Prostate gland (tissue), 2 donors: ENCODE data around the gene TMEM132D. TPM values are rescaled to one million over a fixed set of nuclear protein-coding genes. Genes with fewer than 3 reads are reported as not detected.

ENCODE experiments used
- DNase-seq: peaks from one replicate; pipeline ENCODE4 v3.0.0-alpha.2; 2019; ENCODE audit warnings: low spot score
- H3K27ac ChIP-seq, 2 donors: fragments of 200-600 bp; sonication (generic); 2 replicates each; pipeline ENCODE4 v1.5.1; 2017 to 2019
- H3K27me3 ChIP-seq: fragments of 200-600 bp; sonication (generic); replicated peaks from 2 replicates; pipeline ENCODE4 v1.5.1; 2019; ENCODE audit not compliant: insufficient read depth
- H3K36me3 ChIP-seq, 2 donors: fragments of 200-600 bp; sonication (generic); 1 replicate in 1 of 2; 2 replicates in 1 of 2; pipeline versions ENCODE4 v1.5.1 to v1.8.1; 2017 to 2019
- H3K4me1 ChIP-seq: fragments of 200-600 bp; sonication (generic); replicated peaks from 2 replicates; pipeline ENCODE4 v1.5.1; 2019
- H3K4me3 ChIP-seq, 2 donors: fragments of 200-600 bp; sonication (generic); 2 replicates each; pipeline ENCODE4 v1.5.1; 2017 to 2019
- H3K9me3 ChIP-seq: fragments of 200-600 bp; sonication (generic); 2 replicates; pipeline ENCODE4 v1.5.1; 2017
- POLR2A ChIP-seq: fragments of 450-650 bp; IDR thresholded peaks from one replicate; pipeline ENCODE4 v1.6.1; 2016; ENCODE audit warnings: antibody characterized with exemption, mild to moderate bottlenecking
- POLR2AphosphoS5 ChIP-seq: sonication (generic); formaldehyde crosslinking; IDR thresholded peaks from one replicate; pipeline ENCODE4 v1.6.1; 2017; ENCODE audit warnings: antibody characterized with exemption
- WGBS: methylation state at CpG from one replicate; pipeline ENCODE4 v1.1.5; 2018; 5-methylcytosine and 5-hydroxymethylcytosine counted together
- intact Hi-C: fragments of 100-400 bp; cut with DNase I; formaldehyde crosslinking; loops from one replicate; pipeline ENCODE4 v1.14.2; 2022
- total RNA-seq, 2 donors: library from RNA; depleted of rRNA; stranded (reverse); fragments of >200 nt; gene quantifications; one replicate each; pipeline ENCODE4 v1.1.0, GENCODE V29; 2016
- TF ChIP-seq, protein P1 (sequence below), 4 experiments: fragments of 200-600 bp in 2 of 4; fragments of 450-650 bp in 2 of 4; sonication (generic) in 2 of 4; IDR thresholded peaks; 1 replicate in 3 of 4; 2 replicates in 1 of 4; pipeline ENCODE4 v1.5.1; 2016 to 2019; ENCODE audit warnings: antibody characterized with exemption in 4 of 4, mild to moderate bottlenecking in 2 of 4, moderate library complexity in 2 of 4

The TMEM132D gene
- total RNA-seq, 2 donors from 2014 or later: 0.57 to 1.3 TPM

DNA sequence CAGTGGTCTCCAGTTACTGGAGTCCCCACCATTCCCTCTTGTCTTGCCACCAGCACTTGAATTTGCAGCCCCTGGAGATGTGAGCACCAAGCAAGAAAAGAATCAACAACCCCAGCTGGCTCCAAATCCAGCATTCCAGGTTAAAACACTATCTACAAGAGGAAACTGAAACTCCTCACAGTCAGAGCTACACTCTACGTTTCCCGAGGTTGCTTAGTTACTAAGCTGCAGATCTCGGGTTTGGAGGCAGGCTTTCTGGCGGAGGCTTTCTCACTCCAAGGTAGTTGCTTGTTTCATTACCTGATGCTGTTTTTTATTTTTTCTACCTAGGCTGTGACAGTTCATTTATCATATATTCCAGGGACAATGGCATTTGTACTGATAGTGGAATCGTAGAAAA lies 802.4 kb downstream of the TMEM132D start:
- Histone ChIP-seq H3K4me3 (no peak overlapping the region), H3K4me1 (no peaks in the 10 kb centered on the region), H3K27me3 (no peaks in the 10 kb centered on the region), H3K36me3 (no peaks in the 10 kb centered on the region), H3K9me3 (no peaks in the 10 kb centered on the region), H3K27ac (no peak overlapping the region)
- intact Hi-C loops: no loop called here
- no peak for DNase-seq
- TF ChIP-seq POLR2AphosphoS5 (no peak), POLR2A (no peak)
- TF ChIP-seq, protein P1, sequence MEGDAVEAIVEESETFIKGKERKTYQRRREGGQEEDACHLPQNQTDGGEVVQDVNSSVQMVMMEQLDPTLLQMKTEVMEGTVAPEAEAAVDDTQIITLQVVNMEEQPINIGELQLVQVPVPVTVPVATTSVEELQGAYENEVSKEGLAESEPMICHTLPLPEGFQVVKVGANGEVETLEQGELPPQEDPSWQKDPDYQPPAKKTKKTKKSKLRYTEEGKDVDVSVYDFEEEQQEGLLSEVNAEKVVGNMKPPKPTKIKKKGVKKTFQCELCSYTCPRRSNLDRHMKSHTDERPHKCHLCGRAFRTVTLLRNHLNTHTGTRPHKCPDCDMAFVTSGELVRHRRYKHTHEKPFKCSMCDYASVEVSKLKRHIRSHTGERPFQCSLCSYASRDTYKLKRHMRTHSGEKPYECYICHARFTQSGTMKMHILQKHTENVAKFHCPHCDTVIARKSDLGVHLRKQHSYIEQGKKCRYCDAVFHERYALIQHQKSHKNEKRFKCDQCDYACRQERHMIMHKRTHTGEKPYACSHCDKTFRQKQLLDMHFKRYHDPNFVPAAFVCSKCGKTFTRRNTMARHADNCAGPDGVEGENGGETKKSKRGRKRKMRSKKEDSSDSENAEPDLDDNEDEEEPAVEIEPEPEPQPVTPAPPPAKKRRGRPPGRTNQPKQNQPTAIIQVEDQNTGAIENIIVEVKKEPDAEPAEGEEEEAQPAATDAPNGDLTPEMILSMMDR (IDR thresholded peaks at IDR 0.05): no peak
- 73% methylated on average over 5 of the region's 5 CpGs for WGBS

DNA sequence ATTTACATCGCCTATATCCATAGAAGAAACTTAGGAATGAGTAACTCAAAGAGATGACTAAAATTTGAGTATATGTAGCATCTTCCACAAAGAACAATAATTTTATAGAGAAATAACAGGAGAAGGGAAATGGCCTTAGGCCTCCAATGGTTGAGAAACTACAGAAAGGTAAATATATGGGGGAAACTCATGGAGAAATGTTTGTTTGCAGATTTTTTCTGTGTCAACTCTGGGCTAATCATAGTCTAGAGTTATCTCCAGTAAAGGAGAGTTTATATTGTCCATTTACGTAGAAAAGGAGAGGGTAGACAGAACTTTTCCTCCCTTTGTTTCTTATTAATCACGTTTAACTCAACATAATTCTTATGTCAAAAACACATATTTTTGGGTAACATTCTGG lies 806.4 kb downstream of the TMEM132D start:
- TF ChIP-seq POLR2AphosphoS5: no peak
- TF ChIP-seq POLR2A: no peak
- TF ChIP-seq, protein P1 (IDR thresholded peaks at IDR 0.05): no peak
- Histone ChIP-seq H3K4me3 (no peak overlapping the region), H3K27ac (no peak overlapping the region), H3K36me3 (no peaks in the 10 kb centered on the region), H3K9me3 (no peaks in the 10 kb centered on the region), H3K27me3 (no peaks in the 10 kb centered on the region), H3K4me1 (no peaks in the 10 kb centered on the region)
- whole genome bisulfite sequencing: 47% methylated on average over 3 of the region's 3 CpGs
- intact Hi-C loops: no loop called here
- DNase-seq: no peak

DNA sequence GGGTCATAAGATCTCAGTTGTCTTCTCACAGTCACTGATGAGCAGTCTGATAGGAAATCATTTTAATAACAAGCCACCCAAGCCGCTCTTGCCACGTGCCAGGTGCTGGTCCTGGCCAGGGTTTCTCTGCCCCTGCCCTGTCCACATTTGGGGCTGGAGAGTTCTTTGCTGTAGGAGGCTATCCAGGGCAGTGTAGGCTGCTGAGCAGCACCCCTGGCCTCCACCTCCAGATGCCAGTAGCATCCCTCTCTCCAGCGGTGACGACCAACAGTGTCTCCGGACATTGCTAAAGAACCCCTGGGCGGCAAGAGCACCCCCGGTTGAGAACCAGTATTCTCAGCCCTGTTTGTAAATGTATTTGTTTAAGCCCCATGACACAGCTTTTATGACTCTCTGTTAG lies 806.9 kb downstream of the TMEM132D start:
- TF ChIP-seq POLR2A (no peak), POLR2AphosphoS5 (no peak)
- TF ChIP-seq, protein P1 (IDR thresholded peaks at IDR 0.05): no peak
- Histone ChIP-seq H3K4me1 (no peaks in the 10 kb centered on the region), H3K27me3 (no peaks in the 10 kb centered on the region), H3K4me3 (no peak overlapping the region), H3K27ac (no peak overlapping the region), H3K36me3 (no peaks in the 10 kb centered on the region), H3K9me3 (no peaks in the 10 kb centered on the region)
- intact Hi-C loops: no loop called here
- DNase-seq: no peak
- 53% methylated on average over 7 of the region's 7 CpGs for WGBS

- TF ChIP-seq POLR2A (no peak), POLR2AphosphoS5 (no peak)
- TF ChIP-seq, protein P1 (IDR thresholded peaks at IDR 0.05): no peak
- WGBS: 89% methylated on average over 11 of the region's 11 CpGs
- Histone ChIP-seq H3K4me3 (no peak overlapping the region), H3K9me3 (no peaks in the 10 kb centered on the region), H3K36me3 (no peaks in the 10 kb centered on the region), H3K27me3 (no peaks in the 10 kb centered on the region), H3K27ac (no peak overlapping the region), H3K4me1 (no peaks in the 10 kb centered on the region)
- DNase-seq: no peak
- intact Hi-C loops: no loop called here
Measured at GRCh38 chr12:129096184-129096583, 807.6 kb downstream of the TMEM132D start.

DNA sequence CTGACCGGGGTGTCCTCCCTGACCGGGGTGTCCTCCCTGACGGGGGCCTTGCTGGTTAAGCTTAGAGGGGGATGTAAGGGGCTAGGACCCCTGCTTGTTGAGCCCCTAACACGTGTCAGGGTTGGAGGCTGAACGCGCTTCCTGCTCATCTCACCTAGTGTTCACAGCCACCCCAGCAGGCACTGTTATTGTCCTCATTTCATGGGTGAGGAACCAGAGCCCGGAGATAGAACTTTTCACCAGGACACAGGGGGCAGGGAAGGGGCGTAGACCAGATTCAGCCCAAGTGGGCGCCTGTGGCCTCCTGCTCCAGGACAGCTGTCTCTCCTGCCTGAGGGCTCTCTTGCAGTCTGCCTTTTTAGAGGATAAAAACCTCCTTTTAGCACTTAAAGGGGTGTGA lies 814.2 kb downstream of the TMEM132D start:
- H3K9me3 ChIP-seq: no peaks in the 10 kb centered on the region
- no peaks in the 10 kb centered on the region for H3K4me1 ChIP-seq
- intact Hi-C loops: no loop called here
- no peak for TF ChIP-seq POLR2AphosphoS5
- TF ChIP-seq, protein P1 (IDR thresholded peaks at IDR 0.05): no peak
- no peak for TF ChIP-seq POLR2A
- H3K27ac ChIP-seq: no peak overlapping the region
- WGBS: 77% methylated on average over 8 of the region's 9 CpGs
- no peak for DNase-seq
- H3K27me3 ChIP-seq: no peaks in the 10 kb centered on the region
- no peak overlapping the region for H3K4me3 ChIP-seq
- H3K36me3 ChIP-seq: no peaks in the 10 kb centered on the region
